Measurements from ENCODE around the gene SLC44A1. TPM values are rescaled to one million over a fixed set of nuclear protein-coding genes. Genes with fewer than 3 reads are reported as not detected.

SLC44A1 gene
- total and polyA plus RNA-seq, 2 of the 13 experiments (the other 11 are each of a cell fraction or from before 2014, with no cell fraction given), result 21.4 to 40.8 TPM

DNA sequence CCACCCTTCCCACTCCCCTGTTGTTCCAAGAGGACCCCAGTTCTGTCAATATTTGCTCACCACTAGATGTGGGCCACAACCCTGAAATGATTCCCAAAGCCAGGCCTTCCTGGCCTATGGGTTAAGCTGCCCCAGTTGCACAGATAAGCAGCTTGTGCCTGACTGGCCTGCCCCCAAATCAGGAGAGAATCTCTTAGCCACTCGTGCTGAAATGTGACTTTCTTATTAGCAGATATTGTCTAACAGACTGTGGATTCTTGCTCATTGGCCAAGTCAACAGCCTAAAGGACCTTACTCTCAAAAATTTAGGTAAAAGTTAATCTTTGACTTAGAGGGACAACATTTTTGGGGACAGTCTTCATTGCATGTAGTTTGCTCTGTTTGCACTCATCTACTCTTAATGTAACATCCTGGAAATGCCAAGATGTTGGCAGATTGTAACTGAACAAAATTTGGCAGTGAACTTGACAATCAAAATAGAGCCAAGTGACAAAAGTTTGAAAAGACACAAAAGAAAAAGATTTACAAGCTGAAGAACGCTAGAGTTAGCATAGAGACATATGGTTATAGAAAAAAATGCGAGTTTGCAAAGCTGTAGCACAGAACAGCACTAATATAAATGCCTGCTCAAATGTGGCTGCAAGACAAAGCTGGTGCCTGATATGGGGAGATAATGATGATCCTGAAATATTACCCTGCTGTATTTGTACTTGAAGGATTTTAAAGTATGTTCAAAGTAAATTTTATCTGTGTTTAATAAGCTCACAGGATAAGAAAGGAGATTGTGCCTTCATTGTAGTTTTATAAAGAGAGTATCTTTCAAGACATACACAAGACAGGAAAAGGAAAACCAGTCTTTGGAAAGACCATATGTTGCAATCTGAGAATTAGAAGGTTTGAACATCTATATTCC, 174.4 kb downstream of the SLC44A1 start (continued):
- TF ChIP-seq, protein P1, sequence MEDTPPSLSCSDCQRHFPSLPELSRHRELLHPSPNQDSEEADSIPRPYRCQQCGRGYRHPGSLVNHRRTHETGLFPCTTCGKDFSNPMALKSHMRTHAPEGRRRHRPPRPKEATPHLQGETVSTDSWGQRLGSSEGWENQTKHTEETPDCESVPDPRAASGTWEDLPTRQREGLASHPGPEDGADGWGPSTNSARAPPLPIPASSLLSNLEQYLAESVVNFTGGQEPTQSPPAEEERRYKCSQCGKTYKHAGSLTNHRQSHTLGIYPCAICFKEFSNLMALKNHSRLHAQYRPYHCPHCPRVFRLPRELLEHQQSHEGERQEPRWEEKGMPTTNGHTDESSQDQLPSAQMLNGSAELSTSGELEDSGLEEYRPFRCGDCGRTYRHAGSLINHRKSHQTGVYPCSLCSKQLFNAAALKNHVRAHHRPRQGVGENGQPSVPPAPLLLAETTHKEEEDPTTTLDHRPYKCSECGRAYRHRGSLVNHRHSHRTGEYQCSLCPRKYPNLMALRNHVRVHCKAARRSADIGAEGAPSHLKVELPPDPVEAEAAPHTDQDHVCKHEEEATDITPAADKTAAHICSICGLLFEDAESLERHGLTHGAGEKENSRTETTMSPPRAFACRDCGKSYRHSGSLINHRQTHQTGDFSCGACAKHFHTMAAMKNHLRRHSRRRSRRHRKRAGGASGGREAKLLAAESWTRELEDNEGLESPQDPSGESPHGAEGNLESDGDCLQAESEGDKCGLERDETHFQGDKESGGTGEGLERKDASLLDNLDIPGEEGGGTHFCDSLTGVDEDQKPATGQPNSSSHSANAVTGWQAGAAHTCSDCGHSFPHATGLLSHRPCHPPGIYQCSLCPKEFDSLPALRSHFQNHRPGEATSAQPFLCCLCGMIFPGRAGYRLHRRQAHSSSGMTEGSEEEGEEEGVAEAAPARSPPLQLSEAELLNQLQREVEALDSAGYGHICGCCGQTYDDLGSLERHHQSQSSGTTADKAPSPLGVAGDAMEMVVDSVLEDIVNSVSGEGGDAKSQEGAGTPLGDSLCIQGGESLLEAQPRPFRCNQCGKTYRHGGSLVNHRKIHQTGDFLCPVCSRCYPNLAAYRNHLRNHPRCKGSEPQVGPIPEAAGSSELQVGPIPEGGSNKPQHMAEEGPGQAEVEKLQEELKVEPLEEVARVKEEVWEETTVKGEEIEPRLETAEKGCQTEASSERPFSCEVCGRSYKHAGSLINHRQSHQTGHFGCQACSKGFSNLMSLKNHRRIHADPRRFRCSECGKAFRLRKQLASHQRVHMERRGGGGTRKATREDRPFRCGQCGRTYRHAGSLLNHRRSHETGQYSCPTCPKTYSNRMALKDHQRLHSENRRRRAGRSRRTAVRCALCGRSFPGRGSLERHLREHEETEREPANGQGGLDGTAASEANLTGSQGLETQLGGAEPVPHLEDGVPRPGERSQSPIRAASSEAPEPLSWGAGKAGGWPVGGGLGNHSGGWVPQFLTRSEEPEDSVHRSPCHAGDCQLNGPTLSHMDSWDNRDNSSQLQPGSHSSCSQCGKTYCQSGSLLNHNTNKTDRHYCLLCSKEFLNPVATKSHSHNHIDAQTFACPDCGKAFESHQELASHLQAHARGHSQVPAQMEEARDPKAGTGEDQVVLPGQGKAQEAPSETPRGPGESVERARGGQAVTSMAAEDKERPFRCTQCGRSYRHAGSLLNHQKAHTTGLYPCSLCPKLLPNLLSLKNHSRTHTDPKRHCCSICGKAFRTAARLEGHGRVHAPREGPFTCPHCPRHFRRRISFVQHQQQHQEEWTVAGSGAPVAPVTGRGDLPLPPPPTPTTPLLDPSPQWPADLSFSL (CRISPR knock-in tag; IDR thresholded peaks at IDR 0.05), result no peak
- TF ChIP-seq ZSCAN12 (CRISPR knock-in tag; IDR thresholded peaks at IDR 0.05), result no peak
- TF ChIP-seq SUZ12 (IDR thresholded peaks at IDR 0.05; ENCODE audit: low read depth, low read length), result no peak
- no peak for TF ChIP-seq ZNF44 (CRISPR knock-in tag; IDR thresholded peaks at IDR 0.05)
- no peak; the same call in 1 of the 2 replicates for TF ChIP-seq ZNF652 (CRISPR knock-in tag; IDR thresholded peaks at IDR 0.05; ENCODE audit: borderline replicate concordance, low read depth)
- peak; percentile 92; the same call in 1 of the 2 replicates for TF ChIP-seq GFI1 (CRISPR knock-in tag; IDR thresholded peaks at IDR 0.05; ENCODE audit: borderline replicate concordance)
- TF ChIP-seq, protein P2, sequence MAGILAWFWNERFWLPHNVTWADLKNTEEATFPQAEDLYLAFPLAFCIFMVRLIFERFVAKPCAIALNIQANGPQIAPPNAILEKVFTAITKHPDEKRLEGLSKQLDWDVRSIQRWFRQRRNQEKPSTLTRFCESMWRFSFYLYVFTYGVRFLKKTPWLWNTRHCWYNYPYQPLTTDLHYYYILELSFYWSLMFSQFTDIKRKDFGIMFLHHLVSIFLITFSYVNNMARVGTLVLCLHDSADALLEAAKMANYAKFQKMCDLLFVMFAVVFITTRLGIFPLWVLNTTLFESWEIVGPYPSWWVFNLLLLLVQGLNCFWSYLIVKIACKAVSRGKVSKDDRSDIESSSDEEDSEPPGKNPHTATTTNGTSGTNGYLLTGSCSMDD (CRISPR knock-in tag; IDR thresholded peaks at IDR 0.05), result no peak
- TF ChIP-seq ZSCAN20 (CRISPR knock-in tag; IDR thresholded peaks at IDR 0.05; ENCODE audit: borderline replicate concordance), result no peak
- TF ChIP-seq TRIM24 (CRISPR knock-in tag; IDR thresholded peaks at IDR 0.05), result no peak
- TF ChIP-seq ZNF510 (CRISPR knock-in tag; IDR thresholded peaks at IDR 0.05; ENCODE audit: low read depth), result no peak
- no peak for TF ChIP-seq ZNF333 (CRISPR knock-in tag; IDR thresholded peaks at IDR 0.05; ENCODE audit: borderline replicate concordance)
- TF ChIP-seq SRSF1 (optimal IDR thresholded peaks at IDR 0.05; ENCODE audit: low read depth, low read length), result no peak
- TF ChIP-seq ZNF350 (CRISPR knock-in tag; IDR thresholded peaks at IDR 0.05; ENCODE audit: borderline replicate concordance, low read depth), result peak; percentile 67; the same call in 1 of the 2 replicates
- TF ChIP-seq KDM5B (CRISPR knock-in tag; IDR thresholded peaks at IDR 0.05; ENCODE audit: borderline replicate concordance), result no peak
- TF ChIP-seq, protein P3, sequence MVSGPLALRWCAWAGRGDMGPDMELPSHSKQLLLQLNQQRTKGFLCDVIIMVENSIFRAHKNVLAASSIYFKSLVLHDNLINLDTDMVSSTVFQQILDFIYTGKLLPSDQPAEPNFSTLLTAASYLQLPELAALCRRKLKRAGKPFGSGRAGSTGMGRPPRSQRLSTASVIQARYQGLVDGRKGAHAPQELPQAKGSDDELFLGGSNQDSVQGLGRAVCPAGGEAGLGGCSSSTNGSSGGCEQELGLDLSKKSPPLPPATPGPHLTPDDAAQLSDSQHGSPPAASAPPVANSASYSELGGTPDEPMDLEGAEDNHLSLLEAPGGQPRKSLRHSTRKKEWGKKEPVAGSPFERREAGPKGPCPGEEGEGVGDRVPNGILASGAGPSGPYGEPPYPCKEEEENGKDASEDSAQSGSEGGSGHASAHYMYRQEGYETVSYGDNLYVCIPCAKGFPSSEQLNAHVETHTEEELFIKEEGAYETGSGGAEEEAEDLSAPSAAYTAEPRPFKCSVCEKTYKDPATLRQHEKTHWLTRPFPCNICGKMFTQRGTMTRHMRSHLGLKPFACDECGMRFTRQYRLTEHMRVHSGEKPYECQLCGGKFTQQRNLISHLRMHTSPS (CRISPR knock-in tag; IDR thresholded peaks at IDR 0.05; ENCODE audit: low read depth), result no peak
